GM12892 (cell line): Measurements from ENCODE around the gene TENM4.

ENCODE experiments used
- POLR2A ChIP-seq: IDR thresholded peaks from 2 replicates; pipeline ENCODE4 v1.6.1; 2011; ENCODE audit warnings: low read depth, low read length, control low read depth
- POLR2AphosphoS5 ChIP-seq: IDR thresholded peaks from 2 replicates; pipeline ENCODE4 v1.6.1; 2011; ENCODE audit warnings: low read depth, low read length, control low read depth
- TAF1 ChIP-seq: IDR thresholded peaks from 2 replicates; pipeline ENCODE4 v1.6.1; 2011; ENCODE audit warnings: low read depth, mild to moderate bottlenecking, control low read depth, low read length, borderline replicate concordance

- TF ChIP-seq POLR2A (no peak), POLR2AphosphoS5 (no peak), TAF1 (no peak)
These were observed 756.5 kb downstream of the TENM4 start for GRCh38 chr11:78684377-78684776.
